ENCODE measurements around the gene MCM10.
A peak's percentile ranks its signal among the peaks of the same experiment; 100 is the strongest.
"Not testable (repeated sequence)": the region's sequence is repeated elsewhere in the genome, so short reads cannot be mapped to it uniquely, and the experiment has no call there.

The MCM10 gene

GRCh38 chr10:13160934-13161856, at the start of gene MCM10:
MCM10 (plus strand) TSS chr10:13161558; CDS start chr10:13164203, 2,645 bp downstream.
- DNase-seq (ENCODE audit: low read depth in 2 of 2): peak; percentile 95

GRCh38 chr10:13113544-13113943, 47.8 kb upstream of the MCM10 start:
- no peak for DNase-seq (ENCODE audit: low read depth in 2 of 2)

DNA sequence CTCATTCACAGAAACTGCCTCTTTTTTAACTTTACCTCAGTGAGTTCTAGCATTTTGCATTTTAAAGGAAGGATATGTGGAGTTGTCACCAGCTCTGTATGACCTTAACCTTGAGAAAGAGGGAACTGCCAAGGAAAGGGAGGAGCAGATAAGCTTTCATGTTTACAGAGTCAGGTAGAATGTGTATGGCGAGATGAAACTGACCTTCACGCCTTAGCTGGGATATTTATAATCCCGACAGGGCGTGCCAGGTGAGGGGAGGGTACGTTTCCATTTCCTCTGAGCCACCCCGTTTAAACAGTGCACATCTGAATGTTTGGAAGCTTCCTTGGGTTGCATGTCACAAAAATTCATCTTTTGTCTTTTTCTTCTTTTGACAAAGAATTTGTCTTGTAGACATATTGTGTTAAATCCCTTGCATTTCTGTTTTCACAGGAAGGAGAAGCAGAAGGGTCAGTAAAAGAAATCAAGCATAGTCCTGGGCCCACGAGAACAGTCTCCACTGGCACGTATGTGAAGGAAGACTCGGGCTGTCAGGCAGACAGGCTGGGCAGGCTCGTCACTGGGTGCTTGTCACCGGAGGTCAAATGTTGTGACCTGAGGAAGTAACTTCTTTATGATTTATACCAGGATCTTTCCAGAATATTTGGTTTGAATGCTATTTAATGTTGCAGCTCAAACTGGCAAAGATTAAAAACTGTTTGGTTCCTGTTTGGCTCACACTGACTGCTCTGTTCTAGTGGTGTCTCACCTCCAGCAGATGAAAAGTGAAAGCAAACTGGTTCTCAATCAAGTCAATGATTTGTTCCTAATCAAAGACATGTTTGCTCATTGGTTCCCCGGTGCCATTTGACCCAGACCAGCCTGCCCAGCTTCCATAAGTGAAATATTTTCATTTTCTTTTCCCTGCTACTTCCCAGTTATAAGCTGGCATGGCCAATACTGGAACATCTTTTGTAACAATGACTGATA, 45.2 kb upstream of the MCM10 start:
- no peak for DNase-seq (ENCODE audit: low read depth in 2 of 2)

GRCh38 chr10:13117841-13118783, 43.2 kb upstream of the MCM10 start:
- DNase-seq (ENCODE audit: low read depth in 2 of 2): no peak

GRCh38 chr10:13118784-13119410, 42.5 kb upstream of the MCM10 start:
- no peak for DNase-seq (ENCODE audit: low read depth in 2 of 2)

GRCh38 chr10:13120786-13121499, 40.4 kb upstream of the MCM10 start:
- DNase-seq (ENCODE audit: low read depth in 2 of 2): no peak

DNA sequence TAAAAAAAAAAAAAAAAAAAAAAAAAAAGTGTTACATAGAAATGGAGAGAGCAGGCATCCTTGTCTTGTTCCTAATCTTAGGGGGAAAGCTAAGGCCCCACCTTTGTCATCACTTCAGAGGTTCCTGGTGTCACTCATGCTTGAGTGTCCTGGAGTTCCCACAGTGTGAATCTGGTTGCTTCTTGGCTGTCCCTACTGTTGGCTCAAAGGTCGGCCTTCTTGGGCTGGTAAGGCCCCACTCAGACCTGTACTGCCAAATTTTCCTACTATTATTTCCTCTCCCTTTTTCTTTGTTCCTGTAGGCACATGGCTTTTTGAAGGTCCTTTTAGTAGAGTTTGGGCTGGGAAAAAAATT, 39.9 kb upstream of the MCM10 start:
- DNase-seq (ENCODE audit: low read depth in 2 of 2): no peak

DNA sequence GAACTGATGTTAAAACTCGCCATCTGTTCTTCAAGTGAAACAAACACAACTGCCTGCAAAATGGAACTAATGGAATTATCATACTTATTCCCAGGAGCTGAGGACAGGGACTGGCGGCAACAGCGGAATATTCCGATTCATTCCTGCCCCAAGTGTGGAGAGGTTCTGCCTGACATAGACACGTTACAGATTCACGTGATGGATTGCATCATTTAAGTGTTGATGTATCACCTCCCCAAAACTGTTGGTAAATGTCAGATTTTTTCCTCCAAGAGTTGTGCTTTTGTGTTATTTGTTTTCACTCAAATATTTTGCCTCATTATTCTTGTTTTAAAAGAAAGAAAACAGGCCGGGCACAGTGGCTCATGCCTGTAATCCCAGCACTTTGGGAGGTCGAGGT, 24.7 kb upstream of the MCM10 start:
- no peak for DNase-seq (ENCODE audit: low read depth in 2 of 2)

DNA sequence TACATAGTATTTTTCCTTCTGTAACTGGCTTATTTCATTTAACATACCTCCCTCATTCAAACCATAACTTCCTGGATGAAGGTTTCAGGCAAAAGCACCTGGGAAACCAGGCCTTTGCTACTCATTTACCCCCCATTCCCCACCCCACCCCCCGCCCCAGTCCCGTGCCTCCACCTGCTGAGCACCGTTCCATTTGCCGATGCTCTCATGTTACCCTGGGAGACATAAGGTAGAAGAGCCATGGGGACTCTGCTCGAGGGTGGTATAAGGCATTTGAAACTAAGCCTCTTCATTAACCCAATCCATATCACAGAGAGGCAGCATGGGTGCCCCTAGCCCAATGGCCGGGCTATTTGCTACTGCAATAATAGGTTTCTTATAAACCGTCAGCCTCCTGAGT, 22.2 kb upstream of the MCM10 start:
- DNase-seq (ENCODE audit: low read depth in 2 of 2): no peak

DNA sequence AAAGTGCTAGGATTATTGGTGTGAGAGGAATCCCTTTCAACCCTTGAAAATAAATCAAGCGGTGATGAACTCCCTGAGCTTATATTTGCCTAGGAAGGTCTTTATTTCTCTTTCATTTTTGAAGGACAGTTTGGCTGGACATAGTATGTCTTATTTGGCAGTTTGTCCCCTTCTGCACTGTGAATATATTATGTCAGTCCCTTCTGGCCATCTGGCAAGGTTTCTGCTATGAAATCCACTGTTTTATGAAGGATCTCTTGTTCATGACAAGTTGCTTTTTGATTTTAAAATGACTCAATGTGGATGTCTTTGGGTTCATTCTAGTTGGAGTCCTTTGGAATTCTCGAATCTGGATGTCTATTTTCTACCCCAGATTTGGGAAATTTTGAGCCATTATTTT, 21.7 kb upstream of the MCM10 start:
- no peak for DNase-seq (ENCODE audit: low read depth in 2 of 2)

GRCh38 chr10:13140627-13141190, 20.6 kb upstream of the MCM10 start:
- no peak for DNase-seq (ENCODE audit: low read depth in 2 of 2)

GRCh38 chr10:13143766-13144165, 17.6 kb upstream of the MCM10 start:
- DNase-seq (ENCODE audit: low read depth in 2 of 2): no peak

DNA sequence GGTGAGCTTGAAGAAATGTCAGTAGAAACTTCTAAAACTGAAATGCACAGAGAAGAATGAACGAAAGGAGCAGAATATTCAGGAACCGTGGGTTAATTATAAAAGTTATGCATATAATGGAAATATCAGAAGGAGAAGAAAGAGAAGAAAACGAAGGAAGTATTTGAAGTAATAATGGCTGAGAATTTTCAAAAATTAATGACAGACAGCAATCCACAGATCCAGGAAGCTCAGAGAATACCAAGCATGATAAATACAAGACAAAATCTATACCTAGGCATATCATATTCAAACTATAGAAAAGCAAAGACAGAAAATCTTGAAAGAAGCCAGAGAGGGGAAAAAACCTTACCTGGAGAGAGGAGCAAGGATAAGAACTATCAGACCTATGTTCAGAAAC, 16.5 kb upstream of the MCM10 start:
- no peak for DNase-seq (ENCODE audit: low read depth in 2 of 2)

DNA sequence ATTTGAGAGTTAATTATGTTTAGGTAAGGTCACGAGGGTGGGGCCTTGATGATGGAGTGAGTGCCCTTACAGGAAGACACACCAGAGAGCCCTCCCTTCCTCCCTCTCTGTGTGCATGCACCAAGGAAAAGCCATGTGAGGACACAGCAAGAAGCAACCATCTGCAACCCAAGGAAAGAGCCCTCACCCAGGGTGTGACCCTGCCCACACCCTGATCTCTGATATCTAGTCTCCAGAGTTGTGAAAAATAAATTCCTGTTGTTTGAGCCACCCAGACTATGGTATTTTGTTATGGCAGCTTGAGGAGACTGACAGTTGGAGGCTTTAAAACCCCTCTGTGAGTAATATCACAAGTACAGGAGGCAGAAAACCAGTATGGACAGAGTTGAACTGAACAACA, 15.0 kb upstream of the MCM10 start:
- DNase-seq (ENCODE audit: low read depth in 2 of 2): no peak

DNA sequence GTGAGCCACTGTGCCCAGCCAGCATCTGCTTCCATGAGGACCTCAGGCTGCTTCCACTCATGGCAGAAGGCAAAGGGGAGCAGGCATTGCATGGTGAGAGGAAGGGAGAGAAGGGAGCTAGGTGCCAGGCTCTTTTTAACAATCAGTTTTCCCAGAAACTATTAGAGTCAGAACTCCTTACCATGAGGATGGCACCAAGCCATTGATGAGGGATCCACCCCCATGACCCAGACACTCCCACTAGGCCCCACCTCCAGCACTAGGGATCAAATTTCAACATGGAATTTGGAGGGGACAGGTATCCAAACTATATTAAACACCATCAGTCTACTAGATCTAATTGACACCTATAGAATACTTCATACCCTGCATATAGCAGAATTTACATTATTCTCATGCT, 14.2 kb upstream of the MCM10 start:
- no peak for DNase-seq (ENCODE audit: low read depth in 2 of 2)

- DNase-seq (ENCODE audit: low read depth in 2 of 2): no peak
These were observed 9.1 kb upstream of the MCM10 start for GRCh38 chr10:13152296-13152695.

GRCh38 chr10:13155860-13156259, 5.5 kb upstream of the MCM10 start:
- not testable (repeated sequence) for DNase-seq (ENCODE audit: low read depth in 2 of 2)

DNA sequence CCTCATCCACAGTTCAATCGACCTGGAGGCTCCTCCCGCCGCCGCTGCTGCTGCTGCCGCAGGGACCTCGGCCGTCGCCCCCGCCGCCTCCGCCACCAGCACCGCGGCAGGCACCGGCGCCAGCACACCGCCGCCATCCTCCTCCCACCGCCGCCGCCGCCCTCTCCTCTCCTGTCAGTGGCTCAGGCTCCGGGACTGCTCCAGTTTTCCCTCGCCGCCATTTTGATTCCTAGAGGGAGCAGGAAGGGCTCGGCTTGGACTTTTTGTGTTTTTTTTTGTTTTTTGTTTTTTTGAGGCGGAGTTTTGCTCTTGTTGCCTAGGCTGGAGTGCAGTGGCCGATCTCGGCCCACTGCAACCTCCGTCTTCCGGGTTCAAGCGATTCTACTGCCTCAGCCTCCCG, 3.0 kb upstream of the MCM10 start:
- no peak for DNase-seq (ENCODE audit: low read depth in 2 of 2)

GRCh38 chr10:13161857-13162271, 506 bp downstream of the MCM10 start:
- no peak for DNase-seq (ENCODE audit: low read depth in 2 of 2)

DNA sequence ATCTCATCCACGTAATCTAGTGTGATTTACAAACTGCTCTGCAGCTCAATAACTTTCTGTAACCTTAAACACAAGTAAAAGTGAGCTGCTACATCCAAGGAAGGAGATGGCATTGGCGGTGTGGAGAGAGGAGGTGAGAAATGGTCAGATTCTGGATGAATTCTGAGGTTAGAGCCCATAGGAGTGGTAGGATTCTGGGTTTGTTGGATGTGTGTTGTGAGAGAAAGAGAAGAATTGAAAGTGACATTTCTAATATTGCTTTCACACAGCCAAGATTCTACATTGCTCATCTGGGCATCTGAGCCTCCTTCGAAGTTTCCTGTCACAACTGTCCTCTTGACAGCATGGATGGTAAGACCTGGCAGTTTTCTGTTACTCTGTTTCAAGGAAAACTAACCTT, 2.5 kb downstream of the MCM10 start:
- DNase-seq (ENCODE audit: low read depth in 2 of 2): no peak
